Astrocyte (in vitro differentiated cells and primary cell): ENCODE results near the gene SUPT3H.

ENCODE experiments used
- CTCF ChIP-seq: IDR thresholded peaks from 2 replicates; pipeline ENCODE4 v1.5.1; 2011; ENCODE audit warnings: low read depth, mild to moderate bottlenecking, inconsistent platforms, low read length, moderate library complexity; ENCODE audit not compliant: insufficient read depth
- EZH2 ChIP-seq: IDR thresholded peaks from 2 replicates; pipeline ENCODE4 v1.6.1; 2012; ENCODE audit warnings: mild to moderate bottlenecking, low read length, inconsistent platforms; ENCODE audit not compliant: insufficient read depth

- no peak for TF ChIP-seq CTCF
- TF ChIP-seq EZH2: no peak
Observed at GRCh38 chr6:44918671-44919296, 458.9 kb downstream of the SUPT3H start.
